Measurements from ENCODE around the gene SCN1B.

SCN1B gene

DNA sequence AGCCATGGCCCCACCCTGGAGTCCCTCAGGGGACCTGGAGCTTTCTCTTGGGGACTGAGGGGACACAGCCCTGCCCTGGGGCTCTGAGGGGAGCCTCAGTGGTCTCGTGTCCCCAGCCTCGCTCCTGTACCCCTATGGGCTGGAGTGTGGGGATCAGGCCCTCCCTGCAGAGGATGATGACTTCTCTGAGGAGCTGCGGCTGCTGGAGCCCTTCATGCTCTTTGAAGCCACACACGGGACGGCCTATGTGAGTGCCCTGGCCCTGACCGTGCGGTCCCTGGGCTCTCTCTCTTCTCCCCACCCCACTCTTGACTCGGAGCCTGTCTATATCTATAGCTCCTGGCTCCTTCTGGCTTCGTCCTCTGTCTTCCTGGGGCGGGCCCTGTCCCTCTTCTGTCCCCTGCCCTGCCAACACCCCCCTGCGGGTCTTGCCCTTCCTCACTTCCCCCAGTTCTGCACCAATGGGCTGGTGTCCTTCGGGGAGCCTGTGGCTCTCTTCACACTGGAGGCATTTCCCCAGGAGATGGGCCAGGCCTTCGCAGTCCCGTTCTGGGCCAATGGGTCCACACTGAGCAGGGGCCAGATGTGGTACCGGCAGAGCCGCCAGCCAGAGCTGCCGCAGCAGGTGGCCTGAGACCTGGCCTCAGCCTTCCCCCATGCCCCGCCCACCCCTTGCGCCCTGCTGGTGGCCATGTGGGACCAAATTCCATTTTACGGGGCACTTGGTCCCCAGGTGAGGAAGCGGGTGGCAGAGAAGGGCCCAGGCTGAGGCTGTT, 44.3 kb downstream of the SCN1B start:
- DNase-seq (ENCODE audit: low read depth in 2 of 2) = no peak

DNA sequence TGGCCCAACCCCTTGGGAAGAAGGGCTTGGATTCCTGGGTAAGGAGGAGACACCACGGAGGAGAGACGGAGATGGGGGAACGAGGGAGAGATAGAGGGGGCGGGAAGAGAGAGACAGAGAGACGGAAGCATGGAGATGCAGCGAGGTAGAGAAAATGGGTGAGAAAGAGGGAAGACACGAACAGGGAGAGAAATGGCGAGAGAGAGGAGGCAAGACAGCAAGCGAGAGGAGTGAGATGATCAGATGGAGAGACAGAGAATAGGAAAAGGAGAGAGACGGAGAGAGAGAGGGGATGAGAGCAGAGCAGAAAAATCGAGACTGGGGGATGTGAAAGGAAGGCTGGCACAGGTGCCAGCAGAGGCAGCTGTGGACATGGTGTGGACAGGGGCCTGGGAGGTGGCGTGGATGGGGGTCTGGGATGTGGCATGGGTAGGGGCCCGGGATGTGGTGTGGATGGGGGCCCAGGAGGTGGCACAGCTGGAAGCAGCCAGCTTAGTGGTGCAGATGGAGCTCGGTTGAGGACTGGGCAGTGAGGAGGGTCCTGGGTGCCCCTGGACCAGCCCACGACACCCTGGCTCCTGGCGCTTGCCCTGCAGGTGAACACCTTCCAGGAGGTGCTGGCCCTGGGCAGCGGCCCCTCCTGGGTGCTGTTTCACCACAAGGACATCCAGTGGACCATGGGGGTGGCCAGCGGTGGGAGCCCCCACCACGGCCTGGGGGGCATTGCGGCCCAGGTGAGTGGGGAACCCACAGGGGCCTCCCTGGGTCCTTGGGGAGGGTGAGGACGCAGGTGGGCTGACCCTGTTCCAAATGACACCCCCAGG, 45.1 kb downstream of the SCN1B start:
- no peak for DNase-seq (ENCODE audit: low read depth in 2 of 2)

- DNase-seq (ENCODE audit: low read depth in 2 of 2) = no peak
Measured at GRCh38 chr19:35076026-35076370, 45.7 kb downstream of the SCN1B start.

- DNase-seq (ENCODE audit: low read depth in 2 of 2) = no peak
Measured at GRCh38 chr19:35076657-35077056, 46.4 kb downstream of the SCN1B start.

DNA sequence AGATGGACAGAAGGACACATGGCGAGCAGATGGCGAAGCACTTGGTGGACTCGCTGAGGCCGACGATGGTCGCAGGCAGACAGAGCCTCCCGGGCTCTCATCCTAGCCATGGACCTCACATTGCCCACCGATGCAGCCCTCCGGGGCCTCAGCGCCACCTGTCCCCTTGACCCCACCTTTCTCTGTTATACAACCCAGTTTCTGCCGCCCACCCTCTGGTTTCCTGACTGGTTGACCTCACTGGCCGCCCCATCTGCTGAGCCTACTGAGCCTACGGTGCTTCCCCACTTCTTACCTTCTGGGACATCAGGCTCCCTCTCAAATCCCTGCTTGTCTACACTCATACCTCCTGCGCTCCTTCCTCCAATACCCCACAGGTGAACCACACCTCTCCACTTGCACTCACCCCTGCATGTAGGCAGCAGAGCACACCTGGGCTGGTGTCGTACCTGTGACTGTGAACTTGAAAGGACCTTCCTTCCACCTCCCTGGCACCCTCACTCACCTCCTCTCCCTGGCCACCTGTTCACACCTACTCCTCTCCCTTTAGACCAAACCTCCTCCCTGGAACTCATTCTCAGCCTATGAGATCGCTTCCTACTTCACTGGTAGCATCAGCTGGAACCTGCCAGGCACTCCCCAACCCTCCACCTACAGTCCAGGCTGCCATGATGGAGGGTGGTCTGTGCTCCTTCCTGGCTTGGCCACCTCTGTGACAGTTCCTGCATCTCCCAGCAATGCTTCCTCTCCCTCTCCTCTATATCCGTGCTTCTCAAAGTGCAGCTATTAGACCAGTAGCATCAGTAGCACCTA, 47.3 kb downstream of the SCN1B start:
- no peak for DNase-seq (ENCODE audit: low read depth in 2 of 2)

DNA sequence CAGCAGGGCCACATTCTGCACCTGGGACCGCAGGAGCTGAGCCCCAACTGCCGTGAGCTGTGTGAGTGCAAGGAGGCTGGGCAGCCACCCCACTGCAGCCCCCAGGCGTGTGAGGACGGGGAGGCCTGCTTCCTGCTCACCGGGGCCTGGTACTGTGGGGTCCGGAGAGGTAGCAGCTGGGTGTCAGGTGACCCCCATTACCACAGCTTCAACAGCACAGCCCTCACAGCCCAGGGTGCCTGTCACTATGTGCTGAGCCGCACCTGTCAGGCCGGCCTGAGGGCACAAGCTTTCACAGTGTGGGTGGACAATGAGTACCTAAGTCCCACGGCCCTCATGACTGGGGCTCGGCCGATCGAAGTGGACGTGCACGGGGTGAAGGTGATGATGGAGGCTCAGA, 49.6 kb downstream of the SCN1B start:
- DNase-seq (ENCODE audit: low read depth in 2 of 2) = no peak

DNA sequence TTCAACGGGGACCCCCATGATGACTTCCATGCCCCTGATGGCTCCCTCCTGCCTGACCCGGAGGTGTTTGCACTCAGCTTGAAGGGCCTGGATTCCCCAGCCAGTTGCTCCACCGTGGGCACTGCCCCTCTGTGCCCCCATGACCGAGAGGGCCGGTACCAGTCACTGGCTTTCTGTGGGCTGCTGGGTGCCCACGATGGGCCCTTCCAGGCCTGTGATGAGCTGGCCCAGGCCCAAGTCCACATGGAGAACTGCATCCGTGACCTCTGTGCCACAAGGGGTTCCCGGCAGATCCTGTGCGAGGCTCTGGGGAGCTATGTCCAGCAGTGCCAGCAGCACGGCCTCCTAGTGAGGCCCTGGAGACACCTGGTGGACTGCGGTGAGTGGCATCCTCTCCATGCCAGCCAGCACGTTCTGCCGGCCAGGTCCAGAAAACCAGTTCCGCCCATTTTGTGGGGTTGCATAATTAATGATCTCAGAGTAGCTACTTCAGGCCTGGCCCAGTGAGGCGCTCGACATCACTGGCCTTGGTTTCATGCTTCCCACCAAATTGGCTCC, 50.4 kb downstream of the SCN1B start:
- DNase-seq (ENCODE audit: low read depth in 2 of 2) = no peak

DNA sequence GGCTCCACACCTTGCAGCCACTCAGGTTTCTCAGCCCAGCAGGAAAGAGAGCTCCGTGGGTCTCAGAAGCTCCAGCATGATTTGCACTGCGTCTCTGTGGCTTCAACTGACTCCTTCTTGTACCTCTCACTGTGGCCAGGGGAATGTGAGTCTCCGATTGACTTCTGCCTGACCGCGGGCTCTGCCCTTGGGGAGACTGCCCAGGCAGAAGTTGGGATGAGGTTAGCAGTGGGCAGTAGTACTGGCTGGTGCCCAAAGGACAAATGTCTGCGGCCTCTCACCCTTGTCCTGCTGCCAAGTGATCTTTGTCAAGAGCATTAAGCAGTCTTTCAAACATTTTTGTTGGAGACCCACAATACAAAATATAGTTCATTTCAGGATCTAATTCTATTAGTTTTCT, 50.9 kb downstream of the SCN1B start:
- DNase-seq (ENCODE audit: low read depth in 2 of 2) = no peak

- no peak for DNase-seq (ENCODE audit: low read depth in 2 of 2)
Measured at GRCh38 chr19:35083691-35084508, 53.6 kb downstream of the SCN1B start.

DNA sequence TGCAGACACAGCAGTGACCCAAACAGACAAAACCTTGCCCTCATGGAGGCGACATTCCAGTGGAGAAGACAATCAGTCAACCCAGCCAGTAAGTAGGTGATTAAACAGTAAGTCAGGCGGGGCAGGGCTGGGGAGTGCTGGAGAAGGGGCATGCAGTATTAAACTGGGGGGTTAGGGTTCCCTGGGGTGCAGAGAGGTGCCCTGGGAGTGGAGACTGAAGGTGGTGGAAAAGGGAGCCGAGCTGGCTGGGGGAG, 54.2 kb downstream of the SCN1B start:
- DNase-seq (ENCODE audit: low read depth in 2 of 2) = no peak

- no peak for DNase-seq (ENCODE audit: low read depth in 2 of 2)
Measured at GRCh38 chr19:35085947-35086346, 55.7 kb downstream of the SCN1B start.

GRCh38 chr19:35086455-35086854, 56.2 kb downstream of the SCN1B start:
- DNase-seq (ENCODE audit: low read depth in 2 of 2) = no peak

- no peak for DNase-seq (ENCODE audit: low read depth in 2 of 2)
Measured at GRCh38 chr19:35087393-35087792, 57.1 kb downstream of the SCN1B start.

DNA sequence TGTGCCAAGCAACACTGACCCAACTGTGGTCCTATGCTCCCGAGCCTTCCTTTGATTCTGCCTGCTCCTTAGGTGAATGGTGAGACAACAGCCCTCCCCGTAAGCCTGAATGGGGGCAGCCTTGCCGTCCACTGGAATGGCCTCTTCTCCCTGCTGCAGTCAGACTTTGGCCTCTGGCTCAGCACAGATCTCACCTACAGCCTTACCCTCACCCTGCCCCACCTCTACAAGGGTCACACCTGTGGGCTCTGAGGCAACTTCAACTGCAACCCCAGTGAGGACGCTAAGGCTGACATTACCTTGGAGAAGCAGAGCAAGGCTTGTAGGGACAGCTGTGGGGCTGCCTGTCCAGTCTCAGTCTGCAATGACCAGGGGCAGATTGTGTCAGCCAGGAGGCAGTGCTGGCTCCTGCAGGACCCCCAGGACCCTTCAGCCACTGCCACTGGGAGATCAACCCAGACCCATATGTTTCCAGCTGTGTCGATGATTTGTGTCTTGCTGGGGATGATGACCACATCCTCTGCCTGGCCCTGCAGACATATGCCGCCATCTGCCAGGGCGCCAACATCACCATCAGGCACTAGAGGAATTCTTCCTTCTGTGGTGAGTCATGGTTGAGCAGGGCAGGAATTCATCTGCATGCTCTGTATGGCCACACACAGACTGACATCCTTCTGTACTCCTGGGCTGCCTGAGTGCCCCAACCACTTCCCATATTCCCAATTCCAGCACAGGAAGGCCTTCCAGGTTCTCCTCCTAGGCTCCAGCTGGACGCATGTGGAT, 58.1 kb downstream of the SCN1B start:
- DNase-seq (ENCODE audit: low read depth in 2 of 2) = no peak

DNA sequence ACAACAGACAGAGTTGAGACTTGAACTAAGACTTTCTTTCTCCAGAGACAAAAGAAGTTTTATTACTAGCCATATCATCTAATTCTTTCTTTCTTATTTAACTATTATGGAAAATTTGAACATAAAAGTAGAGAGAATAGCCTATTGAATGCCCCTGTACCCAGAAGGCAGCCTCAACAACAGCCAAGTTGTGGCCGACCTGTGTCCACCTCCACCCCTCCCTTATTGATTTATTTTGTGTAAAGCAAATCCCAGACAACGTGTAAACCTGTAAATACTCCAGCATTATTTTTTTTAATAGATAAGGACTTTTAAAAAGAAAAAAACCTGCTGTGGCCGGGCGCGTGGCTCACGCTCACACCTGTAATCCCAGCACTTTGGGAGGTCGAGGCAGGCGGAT, 59.3 kb downstream of the SCN1B start:
- no peak for DNase-seq (ENCODE audit: low read depth in 2 of 2)

Measured in activated CD4-positive, alpha-beta T cell treated with anti-CD3 and anti-CD28 coated beads for 24 hours (primary cell).